NCI-H1092 (cell line): ENCODE data around the gene DAPK1.
A peak's percentile ranks its signal among the peaks of the same experiment; 100 is the strongest.

ENCODE experiments used
- DNase-seq: peaks from one replicate; lab custom pipeline; 2025; lab: John Stamatoyannopoulos, UW

Gene DAPK1

GRCh38 chr9:87613265-87614111 is 115.8 kb downstream of the DAPK1 start:
- DNase-seq: no peak

- no peak for DNase-seq
Measured at GRCh38 chr9:87614397-87614796, 116.7 kb downstream of the DAPK1 start.

- DNase-seq: no peak
Measured at GRCh38 chr9:87615136-87615535, 117.5 kb downstream of the DAPK1 start.

GRCh38 chr9:87615547-87616148 is 118.0 kb downstream of the DAPK1 start:
- no peak for DNase-seq

GRCh38 chr9:87618226-87618625 is 120.6 kb downstream of the DAPK1 start:
- DNase-seq: no peak

- DNase-seq: no peak
Measured at GRCh38 chr9:87618931-87619330, 121.3 kb downstream of the DAPK1 start.

GRCh38 chr9:87619346-87619745 is 121.7 kb downstream of the DAPK1 start:
- DNase-seq: no peak

- DNase-seq: peak; percentile 69
Measured at GRCh38 chr9:87620731-87621322, 123.2 kb downstream of the DAPK1 start.

GRCh38 chr9:87622098-87622497 is 124.4 kb downstream of the DAPK1 start:
- no peak for DNase-seq

- DNase-seq: no peak
Measured at GRCh38 chr9:87622923-87623322, 125.3 kb downstream of the DAPK1 start.

GRCh38 chr9:87628346-87628745 is 130.7 kb downstream of the DAPK1 start:
- no peak for DNase-seq

- DNase-seq: no peak
Measured at GRCh38 chr9:87629104-87629503, 131.4 kb downstream of the DAPK1 start.

GRCh38 chr9:87630266-87630665 is 132.6 kb downstream of the DAPK1 start:
- no peak for DNase-seq

GRCh38 chr9:87630846-87631245 is 133.2 kb downstream of the DAPK1 start:
- no peak for DNase-seq

- DNase-seq: no peak
Measured at GRCh38 chr9:87635656-87636501, 138.2 kb downstream of the DAPK1 start.

- DNase-seq: no peak
Measured at GRCh38 chr9:87638292-87638691, 140.6 kb downstream of the DAPK1 start.

GRCh38 chr9:87639949-87640348 is 142.3 kb downstream of the DAPK1 start:
- no peak for DNase-seq

- peak; percentile 89 for DNase-seq
Measured at GRCh38 chr9:87640385-87640795, 142.7 kb downstream of the DAPK1 start.

GRCh38 chr9:87641067-87641466 is 143.4 kb downstream of the DAPK1 start:
- DNase-seq: no peak

GRCh38 chr9:87642330-87643106 is 144.9 kb downstream of the DAPK1 start:
- no peak for DNase-seq

GRCh38 chr9:87643107-87643650 is 145.5 kb downstream of the DAPK1 start:
- no peak for DNase-seq
